Adrenal gland (tissue), 5 donors: ENCODE measurements around the gene SLC8B1.

Experiments used
- CTCF ChIP-seq, 6 experiments: fragments of 450-650 bp in 4 of 6; fragments of 200-600 bp in 2 of 6; sonication (generic) in 1 of 6; IDR thresholded peaks; 1 replicate in 5 of 6; 2 replicates in 1 of 6; pipeline versions ENCODE4 v1.5.1 to v1.8.0; 2016 to 2021; ENCODE audit warnings: antibody characterized with exemption in 6 of 6, mild to moderate bottlenecking in 2 of 6, moderate library complexity in 1 of 6
- POLR2A ChIP-seq, 2 donors: fragments of 450-650 bp; IDR thresholded peaks; one replicate each; pipeline ENCODE4 v1.6.1; 2017; ENCODE audit warnings: antibody characterized with exemption in 2 of 2, mild to moderate bottlenecking in 2 of 2, moderate library complexity in 1 of 2
- donor health status: DM: no; HTN: no; CAD: no.

DNA sequence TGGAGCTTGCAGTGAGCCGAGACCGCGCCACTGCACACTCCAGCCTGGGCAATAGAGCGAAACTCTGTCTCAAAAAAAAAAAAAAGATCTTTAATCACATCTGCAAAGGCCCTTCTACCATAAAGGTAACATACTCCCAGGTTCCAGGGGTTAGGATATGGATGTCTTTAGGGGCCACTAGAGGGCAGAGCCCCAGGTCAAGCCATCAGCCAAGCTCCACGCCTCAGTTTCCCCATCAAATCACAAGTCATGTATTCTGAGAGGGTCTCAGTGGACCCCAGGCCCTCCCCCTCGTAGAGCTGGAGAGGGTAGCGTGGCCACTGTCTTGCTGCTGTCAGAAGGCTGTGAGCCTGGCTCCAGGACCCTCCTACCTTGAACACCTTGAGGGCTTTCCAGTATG is 18.8 kb downstream of the SLC8B1 start:
- TF ChIP-seq CTCF (IDR thresholded peaks at IDR 0.05) (peak in 1 of 6 experiments; percentile 4), POLR2A (IDR thresholded peaks at IDR 0.05) (no peak)
